Sigmoid colon (tissue), 4 donors: ENCODE measurements around the gene DYNC1H1.

Experiments used
- CTCF ChIP-seq, 4 experiments: fragments of 450-650 bp in 3 of 4; fragments of 200-600 bp in 1 of 4; IDR thresholded peaks; one replicate each; pipeline ENCODE4 v1.5.1; 2016 to 2019; ENCODE audit warnings: antibody characterized with exemption in 4 of 4, mild to moderate bottlenecking in 3 of 4, moderate library complexity in 2 of 4
- POLR2A ChIP-seq, 2 donors: fragments of 450-650 bp; IDR thresholded peaks; one replicate each; pipeline ENCODE4 v1.6.1; 2016; ENCODE audit warnings: antibody characterized with exemption in 2 of 2, mild to moderate bottlenecking in 2 of 2, moderate library complexity in 2 of 2
- POLR2AphosphoS5 ChIP-seq, 4 donors: sonication (generic); formaldehyde crosslinking; IDR thresholded peaks; one replicate each; pipeline ENCODE4 v1.6.1; 2017; ENCODE audit warnings: antibody characterized with exemption in 4 of 4

- TF ChIP-seq CTCF (IDR thresholded peaks at IDR 0.05) (no peak), POLR2A (IDR thresholded peaks at IDR 0.05) (no peak), POLR2AphosphoS5 (IDR thresholded peaks at IDR 0.05) (no peak)
These were observed 24.0 kb downstream of the DYNC1H1 start for GRCh38 chr14:101988377-101988776.
